Pancreas (tissue), 10 donors: ENCODE results near the gene NDUFV2. TPM values are rescaled to one million over a fixed set of nuclear protein-coding genes. Genes with fewer than 3 reads are reported as not detected.

ENCODE experiments used
- ATAC-seq, 4 donors: fragments of 200-7000 bp; cut with Tn5 transposase; one replicate each; pipeline versions ENCODE4 v1.8.0 to v1.9.1; 2020; ENCODE audit warnings: mild to moderate bottlenecking in 4 of 4, moderate library complexity in 4 of 4
- DNase-seq, 6 donors: peaks; one replicate each; pipeline ENCODE4 v3.0.0-alpha.2; 2020
- FAIRE-seq: peaks from 2 replicates; lab custom pipeline; 2012; peaks lifted over from hg19 to GRCh38; lab: Jason Lieb, UNC
- H3K27ac ChIP-seq, 4 donors: fragments of 200-600 bp; sonication (generic); 1 replicate in 3 of 4; 2 replicates in 1 of 4; pipeline versions ENCODE4 v1.5.0 to v1.8.0; 2020
- H3K27me3 ChIP-seq, 4 donors: fragments of 200-600 bp; one replicate each; pipeline ENCODE4 v1.8.0; 2021
- H3K36me3 ChIP-seq, 3 donors: fragments of 200-600 bp; sonication (generic) in 1 of 3; one replicate each; pipeline versions ENCODE4 v1.5.0 to v1.8.0; 2020 to 2021
- H3K4me1 ChIP-seq, 3 donors: fragments of 200-600 bp; one replicate each; pipeline ENCODE4 v1.8.0; 2021
- H3K4me3 ChIP-seq, 4 donors: fragments of 200-600 bp; sonication (generic) in 2 of 4; one replicate each; pipeline versions ENCODE4 v1.5.0 to v1.8.0; 2020 to 2021
- H3K9me3 ChIP-seq, 4 donors: fragments of 200-600 bp; one replicate each; pipeline ENCODE4 v1.8.0; 2021
- CTCF ChIP-seq, 4 donors: fragments of 200-600 bp; sonication (generic) in 3 of 4; IDR thresholded peaks; one replicate each; pipeline versions ENCODE4 v1.5.0 to v1.8.0; 2021; ENCODE audit warnings: antibody characterized with exemption in 4 of 4
- WGBS, 2 donors: extraction: QIAGEN DNeasy Blood & Tissue Kit; methylation state at CpG; one replicate each; pipeline ENCODE4 v1.1.7; 2013; 5-methylcytosine and 5-hydroxymethylcytosine counted together
- intact Hi-C, 3 donors: fragments of 100-400 bp; cut with DNase I; formaldehyde crosslinking; loops; one replicate each; pipeline versions ENCODE4 v1.11.1 to v1.14.2; 2022
- polyA plus RNA-seq, 2 donors: library from polyadenylated mRNA; stranded (reverse); fragments of 200-250 nt; gene quantifications; one replicate each; pipeline ENCODE4 v1.2.3, GENCODE V29; 2013
- total RNA-seq, 6 donors: library from RNA; stranded (reverse); fragmentation: NEBNext Ultra II Directional in 4 of 6; extraction: Animal tissue kit (Norgen Biotek cat#: 25700) in 4 of 6; gene quantifications; one replicate each; pipeline versions ENCODE4 v1.2.1 to v1.2.4, GENCODE V29; 2021 to 2023
- donor health status: healthy with polysubstance abuse.
- donor health status: DM: no; HTN: no; CAD: no; lungs with moderate emphysema.
- donor health status: DM: no; HTN: no; CAD: no.
- donor health status: control.
- donor health status: control.
- donor health status: Bipolar disorder and iron deficiency.
- donor health status: DM: yes; HTN: yes; CAD: no.
- donor health status: DM: no; HTN: no; CAD: no.
- donor health status: DM: no; HTN: no; CAD: no.
- donor health status: DM: yes; HTN: yes; CAD: no.

The NDUFV2 gene
- total and polyA plus RNA-seq, 8 donors = 48.1 to 115 (median 62.5) TPM

GRCh38 chr18:9115984-9116383 lies 13.5 kb downstream of the NDUFV2 start:
- DNase-seq = no peak
- Histone ChIP-seq H3K9me3 (no peaks in the 10 kb centered on the region), H3K4me3 (no peak overlapping the region), H3K4me1 (peaks cover 21 to 48% (median 33%) of the 10 kb centered on the region in 3 donors), H3K27me3 (no peaks in the 10 kb centered on the region), H3K27ac (peak overlapping the region in 1 of 4 donors; percentile 86), H3K36me3 (peaks cover 0 to 3% (median 0%) of the 10 kb centered on the region in 3 donors)
- intact Hi-C loops = no loop called here
- no peak for FAIRE-seq
- TF ChIP-seq CTCF (IDR thresholded peaks at IDR 0.05) = no peak
- ATAC-seq = no peak

- Histone ChIP-seq H3K36me3 (peaks cover 0 to 3% (median 0%) of the 10 kb centered on the region in 3 donors), H3K4me3 (no peak overlapping the region), H3K27ac (peak overlapping the region in 2 of 4 donors; percentile 78 to 86), H3K9me3 (no peaks in the 10 kb centered on the region), H3K4me1 (peaks cover 19 to 42% (median 33%) of the 10 kb centered on the region in 3 donors), H3K27me3 (no peaks in the 10 kb centered on the region)
- ATAC-seq (peak; percentile 23 to 54 (median 34)), FAIRE-seq (peak; percentile 32), DNase-seq (no peak)
- 32 to 39% methylated on average over 5 of the region's 5 CpGs for WGBS, 2 donors
- TF ChIP-seq CTCF (IDR thresholded peaks at IDR 0.05) = no peak
- intact Hi-C loops = no loop called here
Observed at GRCh38 chr18:9117980-9118841, 15.7 kb downstream of the NDUFV2 start.

GRCh38 chr18:9120796-9121195 lies 18.3 kb downstream of the NDUFV2 start:
- Histone ChIP-seq H3K4me3 (no peak overlapping the region), H3K27ac (no peak overlapping the region), H3K9me3 (no peaks in the 10 kb centered on the region), H3K36me3 (peaks cover 0 to 7% (median 4%) of the 10 kb centered on the region in 3 donors), H3K27me3 (no peaks in the 10 kb centered on the region), H3K4me1 (peaks cover 16 to 41% (median 24%) of the 10 kb centered on the region in 3 donors)
- TF ChIP-seq CTCF (IDR thresholded peaks at IDR 0.05) = no peak
- 50 to 58% methylated on average over 1 of the region's 1 CpG for WGBS, 2 donors
- no peak for ATAC-seq
- intact Hi-C loops = no loop called here
- no peak for DNase-seq
- FAIRE-seq = no peak

- 98% methylated on average over 2 of the region's 2 CpGs for WGBS, 2 donors
- H3K4me1 ChIP-seq = peaks cover 3 to 22% (median 11%) of the 10 kb centered on the region in 3 donors
- intact Hi-C loops = no loop called here
- H3K9me3 ChIP-seq = no peaks in the 10 kb centered on the region
- DNase-seq = no peak
- no peak overlapping the region for H3K4me3 ChIP-seq
- no peak for FAIRE-seq
- H3K36me3 ChIP-seq = peaks cover 0 to 26% (median 13%) of the 10 kb centered on the region in 3 donors
- no peak overlapping the region for H3K27ac ChIP-seq
- no peak for ATAC-seq
- H3K27me3 ChIP-seq = no peaks in the 10 kb centered on the region
- TF ChIP-seq CTCF (IDR thresholded peaks at IDR 0.05) = no peak
Observed at GRCh38 chr18:9123520-9123919, 21.0 kb downstream of the NDUFV2 start.

- Histone ChIP-seq H3K36me3 (peaks cover 0 to 31% (median 16%) of the 10 kb centered on the region in 3 donors), H3K4me1 (peaks cover 0 to 15% (median 3%) of the 10 kb centered on the region in 3 donors), H3K4me3 (no peak overlapping the region), H3K27me3 (no peaks in the 10 kb centered on the region), H3K9me3 (no peaks in the 10 kb centered on the region), H3K27ac (no peak overlapping the region)
- no peak for TF ChIP-seq CTCF (IDR thresholded peaks at IDR 0.05)
- ATAC-seq (no peak), FAIRE-seq (peak; percentile 78), DNase-seq (no peak)
- WGBS, 2 donors = 68 to 79% methylated on average over 1 of the region's 1 CpG
- intact Hi-C loops = no loop called here
Observed at GRCh38 chr18:9124824-9125223, 22.3 kb downstream of the NDUFV2 start.
